H9 (cell line): Measurements from ENCODE around the gene CALN1. TPM values are rescaled to one million over a fixed set of nuclear protein-coding genes. Genes with fewer than 3 reads are reported as not detected.

Source experiments
- DNase-seq: peaks from one replicate; pipeline ENCODE4 v3.0.0-alpha.2; 2017
- H2AFZ ChIP-seq: one replicate; pipeline ENCODE4 v1.6.1; 2013; ENCODE audit warnings: mild to moderate bottlenecking, low read length, control low read depth, moderate library complexity
- H2AK5ac ChIP-seq: 2 replicates; pipeline ENCODE4 v1.6.1; 2013; ENCODE audit warnings: low read length, control low read depth, mixed read lengths; ENCODE audit not compliant: insufficient read length
- H2BK120ac ChIP-seq: one replicate; pipeline ENCODE4 v1.6.1; 2013; ENCODE audit warnings: low read depth, mild to moderate bottlenecking, low read length, control low read depth, inconsistent platforms; ENCODE audit not compliant: poor library complexity, severe bottlenecking
- H2BK12ac ChIP-seq: 2 replicates; pipeline ENCODE4 v1.6.1; 2013; ENCODE audit warnings: low read length, control low read depth, mixed read lengths, low read depth; ENCODE audit not compliant: insufficient read length
- H2BK15ac ChIP-seq: 2 replicates; pipeline ENCODE4 v1.6.1; 2013; ENCODE audit warnings: low read depth, low read length, control low read depth
- H2BK20ac ChIP-seq: one replicate; pipeline ENCODE4 v1.6.1; 2013; ENCODE audit warnings: low read depth, mild to moderate bottlenecking, low read length, control low read depth, inconsistent platforms; ENCODE audit not compliant: poor library complexity, severe bottlenecking
- H2BK5ac ChIP-seq: 2 replicates; pipeline ENCODE4 v1.6.1; 2013; ENCODE audit warnings: low read length, control low read depth, mixed read lengths; ENCODE audit not compliant: insufficient read length
- H3K14ac ChIP-seq: 2 replicates; pipeline ENCODE4 v1.6.1; 2013; ENCODE audit warnings: low read length, control low read depth; ENCODE audit not compliant: insufficient read depth
- H3K18ac ChIP-seq: 2 replicates; pipeline ENCODE4 v1.6.1; 2013; ENCODE audit warnings: low read depth, mild to moderate bottlenecking, mixed read lengths, low read length, control low read depth; ENCODE audit not compliant: insufficient read length
- H3K23ac ChIP-seq: 2 replicates; pipeline ENCODE4 v1.6.1; 2013; ENCODE audit warnings: low read length, control low read depth, mixed read lengths, low read depth; ENCODE audit not compliant: insufficient read length
- H3K23me2 ChIP-seq: 2 replicates; pipeline ENCODE4 v1.6.1; 2013; ENCODE audit warnings: low read depth, mild to moderate bottlenecking, mixed read lengths, low read length, control low read depth; ENCODE audit not compliant: insufficient read length, poor library complexity, severe bottlenecking
- H3K27ac ChIP-seq: 2 replicates; pipeline ENCODE4 v1.5.1; 2013; ENCODE audit warnings: low read length, control low read depth, mixed read lengths, low read depth; ENCODE audit not compliant: insufficient read length
- H3K27me3 ChIP-seq: 2 replicates; pipeline ENCODE4 v1.6.1; 2013; ENCODE audit warnings: low read length, control low read depth, inconsistent platforms; ENCODE audit not compliant: insufficient read depth
- H3K4ac ChIP-seq: 2 replicates; pipeline ENCODE4 v1.6.1; 2013; ENCODE audit warnings: low read depth, mild to moderate bottlenecking, control low read depth, inconsistent platforms, low read length, moderate library complexity
- H3K4me1 ChIP-seq: 2 replicates; pipeline ENCODE4 v1.6.1; 2013; ENCODE audit warnings: low read length, control low read depth, inconsistent platforms; ENCODE audit not compliant: insufficient read depth
- H3K4me2 ChIP-seq: 2 replicates; pipeline ENCODE4 v1.6.1; 2013; ENCODE audit warnings: low read length, control low read depth, mixed read lengths; ENCODE audit not compliant: insufficient read length, insufficient read depth
- H3K56ac ChIP-seq: 2 replicates; pipeline ENCODE4 v1.6.1; 2013; ENCODE audit warnings: low read depth, mild to moderate bottlenecking, mixed read lengths, low read length, control low read depth; ENCODE audit not compliant: insufficient read length
- H3K79me1 ChIP-seq: 2 replicates; pipeline ENCODE4 v1.6.1; 2013; ENCODE audit warnings: low read depth, mild to moderate bottlenecking, moderate library complexity, low read length, control low read depth, inconsistent platforms; ENCODE audit not compliant: insufficient read depth, poor library complexity, severe bottlenecking
- H3K79me2 ChIP-seq: 2 replicates; pipeline ENCODE4 v1.6.1; 2013; ENCODE audit warnings: low read length, control low read depth, inconsistent platforms; ENCODE audit not compliant: insufficient read depth
- H3K9ac ChIP-seq: 2 replicates; pipeline ENCODE4 v1.6.1; 2013; ENCODE audit warnings: low read length, control low read depth, mixed read lengths; ENCODE audit not compliant: insufficient read length; ENCODE audit errors: extremely low read depth
- H3K9me3 ChIP-seq: one replicate; pipeline ENCODE4 v1.6.1; 2013; ENCODE audit warnings: low read depth, low read length, inconsistent platforms; ENCODE audit not compliant: control insufficient read depth
- H3T11ph ChIP-seq: one replicate; pipeline ENCODE4 v1.6.1; 2013; ENCODE audit warnings: mild to moderate bottlenecking, low read length, control low read depth, inconsistent platforms
- H4K20me1 ChIP-seq: one replicate; pipeline ENCODE4 v1.6.1; 2013; ENCODE audit not compliant: control insufficient read depth, insufficient read length, insufficient read depth
- H4K5ac ChIP-seq: 2 replicates; pipeline ENCODE4 v1.6.1; 2013; ENCODE audit warnings: low read depth, mild to moderate bottlenecking, mixed read lengths, low read length, control low read depth; ENCODE audit not compliant: insufficient read length
- H4K8ac ChIP-seq: replicated peaks from 2 replicates; pipeline ENCODE4 v1.6.1; 2013; ENCODE audit warnings: low read length, control low read depth, mixed read lengths, low read depth; ENCODE audit not compliant: insufficient read length
- H4K91ac ChIP-seq: 2 replicates; pipeline ENCODE4 v1.6.1; 2013; ENCODE audit warnings: low read depth, mild to moderate bottlenecking, moderate library complexity, mixed read lengths, low read length, control low read depth; ENCODE audit not compliant: insufficient read length
- H3K27ac Mint-ChIP-seq, 3 experiments: 2 replicates in 2 of 3; 3 replicates in 1 of 3; pipeline ENCODE4 v1.8.0; 2020 to 2021; ENCODE audit warnings: mixed read lengths in 3 of 3, mild to moderate bottlenecking in 1 of 3, moderate library complexity in 1 of 3
- H3K27me3 Mint-ChIP-seq: 2 replicates; pipeline ENCODE4 v1.8.0; 2021; ENCODE audit warnings: low read depth, mild to moderate bottlenecking, moderate library complexity, mixed read lengths
- H3K36me3 Mint-ChIP-seq, 3 experiments: 2 replicates in 2 of 3; 3 replicates in 1 of 3; pipeline ENCODE4 v1.8.0; 2020 to 2021; ENCODE audit warnings: low read depth in 3 of 3, mixed read lengths in 3 of 3; ENCODE audit not compliant: insufficient read depth in 1 of 3
- H3K4me1 Mint-ChIP-seq, 2 experiments: 2 replicates each; pipeline ENCODE4 v1.8.0; 2020; ENCODE audit warnings: mixed read lengths in 2 of 2
- H3K4me3 Mint-ChIP-seq, 2 experiments: 2 replicates in 1 of 2; 3 replicates in 1 of 2; pipeline ENCODE4 v1.8.0; 2020 to 2021; ENCODE audit warnings: mild to moderate bottlenecking in 2 of 2, mixed read lengths in 2 of 2, moderate library complexity in 1 of 2
- H3K9me3 Mint-ChIP-seq, 2 experiments: 2 replicates in 1 of 2; 3 replicates in 1 of 2; pipeline ENCODE4 v1.8.0; 2020; ENCODE audit warnings: mild to moderate bottlenecking in 2 of 2, mixed read lengths in 2 of 2, moderate library complexity in 1 of 2
- WGBS: extraction: QIAGEN DNeasy Blood & Tissue Kit; methylation state at CpG from one replicate; pipeline ENCODE4 v1.1.7; 2013; ENCODE audit warnings: missing lambda C conversion rate, low lambda C conversion rate, mixed read lengths; ENCODE audit not compliant: insufficient read length; ENCODE audit errors: extremely low coverage; 5-methylcytosine and 5-hydroxymethylcytosine counted together
- total RNA-seq: library from RNA; stranded (reverse); gene quantifications from 2 replicates; pipeline ENCODE4 v1.2.1, GENCODE V29; 2021
- TF ChIP-seq, protein P1 (sequence below): fragments of 200-600 bp; sonication (generic); conservative IDR thresholded peaks from 3 replicates; pipeline ENCODE4 v1.8.0; 2021; ENCODE audit warnings: antibody characterized with exemption, mild to moderate bottlenecking

The CALN1 gene
- total RNA-seq, 1 experiment from 2014 or later: 2.8 TPM

DNA sequence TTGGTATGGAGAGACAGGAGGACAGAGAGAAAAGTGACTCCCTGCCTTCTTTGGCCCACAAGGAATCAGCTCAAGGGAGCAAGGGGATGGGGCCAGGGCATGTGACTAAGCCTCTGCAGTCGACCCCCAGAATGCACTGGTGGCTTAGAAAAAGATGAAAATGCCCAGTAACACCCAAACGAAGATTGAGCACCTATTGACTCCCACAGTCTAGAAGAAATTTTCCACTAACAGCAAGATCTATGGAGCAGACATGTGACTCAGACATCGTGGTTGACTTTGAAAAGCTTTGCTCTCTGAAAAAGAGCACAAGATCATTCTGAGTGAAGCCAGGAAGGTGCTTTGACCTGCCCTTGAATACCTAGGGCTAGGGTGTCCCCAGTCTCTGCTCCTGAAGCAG is 586.0 kb downstream of the CALN1 start:
- no peak for DNase-seq
- Histone ChIP-seq H4K91ac (no peak overlapping the region), H2BK120ac (no peak overlapping the region), H3K79me1 (no peaks in the 10 kb centered on the region), H2BK20ac (no peak overlapping the region), H4K20me1 (no peaks in the 10 kb centered on the region), H2AK5ac (no peak overlapping the region), H3K27me3 (no peaks in the 10 kb centered on the region), H3K56ac (no peak overlapping the region), H4K8ac (no peak overlapping the region), H2AFZ (no peak overlapping the region), H3K14ac (no peak overlapping the region; the same call in 1 of the 2 replicates), H3K23me2 (no peaks in the 10 kb centered on the region), H3K18ac (no peak overlapping the region), H2BK12ac (no peak overlapping the region), H3K4me1 (no peaks in the 10 kb centered on the region), H3K4me2 (no peak overlapping the region), H3K23ac (no peak overlapping the region), H2BK15ac (no peak overlapping the region), H3K9me3 (no peaks in the 10 kb centered on the region), H3K27ac (no peak overlapping the region), H4K5ac (no peak overlapping the region), H3K79me2 (no peaks in the 10 kb centered on the region), H3K4ac (no peak overlapping the region), H3K9ac (no peak overlapping the region), H3T11ph (no peak overlapping the region), H2BK5ac (no peak overlapping the region)
- WGBS: no CpG with 5 or more reads among the region's 3 CpGs
- Mint-ChIP-seq H3K4me1 (peaks cover 19 to 23% of the 10 kb centered on the region in 2 experiments), H3K4me3 (no peak overlapping the region), H3K36me3 (no peaks in the 10 kb centered on the region; a peak in 1 of 7 replicates), H3K9me3 (no peaks in the 10 kb centered on the region; a peak in 1 of 5 replicates), H3K27ac (no peak overlapping the region), H3K27me3 (no peaks in the 10 kb centered on the region; the same call in 1 of the 2 replicates)
- TF ChIP-seq, protein P1, sequence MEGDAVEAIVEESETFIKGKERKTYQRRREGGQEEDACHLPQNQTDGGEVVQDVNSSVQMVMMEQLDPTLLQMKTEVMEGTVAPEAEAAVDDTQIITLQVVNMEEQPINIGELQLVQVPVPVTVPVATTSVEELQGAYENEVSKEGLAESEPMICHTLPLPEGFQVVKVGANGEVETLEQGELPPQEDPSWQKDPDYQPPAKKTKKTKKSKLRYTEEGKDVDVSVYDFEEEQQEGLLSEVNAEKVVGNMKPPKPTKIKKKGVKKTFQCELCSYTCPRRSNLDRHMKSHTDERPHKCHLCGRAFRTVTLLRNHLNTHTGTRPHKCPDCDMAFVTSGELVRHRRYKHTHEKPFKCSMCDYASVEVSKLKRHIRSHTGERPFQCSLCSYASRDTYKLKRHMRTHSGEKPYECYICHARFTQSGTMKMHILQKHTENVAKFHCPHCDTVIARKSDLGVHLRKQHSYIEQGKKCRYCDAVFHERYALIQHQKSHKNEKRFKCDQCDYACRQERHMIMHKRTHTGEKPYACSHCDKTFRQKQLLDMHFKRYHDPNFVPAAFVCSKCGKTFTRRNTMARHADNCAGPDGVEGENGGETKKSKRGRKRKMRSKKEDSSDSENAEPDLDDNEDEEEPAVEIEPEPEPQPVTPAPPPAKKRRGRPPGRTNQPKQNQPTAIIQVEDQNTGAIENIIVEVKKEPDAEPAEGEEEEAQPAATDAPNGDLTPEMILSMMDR: no peak
